Measurements from ENCODE around the gene MAP4K1.

DNA sequence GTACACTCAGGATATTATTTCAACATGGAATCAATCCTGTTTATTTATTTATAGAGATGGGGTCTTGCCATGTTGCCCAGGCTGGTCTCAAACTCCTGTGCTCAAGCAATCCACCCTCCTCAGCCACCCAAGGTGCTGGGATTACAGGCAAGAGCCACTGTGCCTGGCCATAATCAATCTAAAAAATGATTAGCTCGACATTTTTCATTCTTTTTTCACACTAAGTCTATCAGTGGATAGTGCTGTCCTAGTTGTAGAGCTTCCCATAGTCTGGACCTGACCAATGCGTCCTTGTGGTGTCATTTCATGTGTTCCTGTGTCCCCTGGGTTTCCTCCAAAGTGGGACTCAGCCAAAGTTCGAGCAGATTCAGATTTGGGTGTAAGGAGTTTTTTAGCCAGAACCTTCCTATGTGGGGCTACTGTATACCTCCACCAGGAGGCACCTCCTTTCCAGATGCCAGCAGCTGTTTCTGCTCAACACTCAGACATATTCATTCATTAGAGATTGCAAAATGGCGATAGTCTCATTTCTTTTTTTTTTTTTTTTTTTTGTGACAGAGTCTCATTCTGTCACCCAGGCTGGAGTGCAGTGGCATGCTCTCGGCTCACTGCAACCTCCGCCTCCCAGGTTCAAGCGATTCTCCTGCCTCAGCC, 61.1 kb downstream of the MAP4K1 start:
- TF ChIP-seq, protein P1, sequence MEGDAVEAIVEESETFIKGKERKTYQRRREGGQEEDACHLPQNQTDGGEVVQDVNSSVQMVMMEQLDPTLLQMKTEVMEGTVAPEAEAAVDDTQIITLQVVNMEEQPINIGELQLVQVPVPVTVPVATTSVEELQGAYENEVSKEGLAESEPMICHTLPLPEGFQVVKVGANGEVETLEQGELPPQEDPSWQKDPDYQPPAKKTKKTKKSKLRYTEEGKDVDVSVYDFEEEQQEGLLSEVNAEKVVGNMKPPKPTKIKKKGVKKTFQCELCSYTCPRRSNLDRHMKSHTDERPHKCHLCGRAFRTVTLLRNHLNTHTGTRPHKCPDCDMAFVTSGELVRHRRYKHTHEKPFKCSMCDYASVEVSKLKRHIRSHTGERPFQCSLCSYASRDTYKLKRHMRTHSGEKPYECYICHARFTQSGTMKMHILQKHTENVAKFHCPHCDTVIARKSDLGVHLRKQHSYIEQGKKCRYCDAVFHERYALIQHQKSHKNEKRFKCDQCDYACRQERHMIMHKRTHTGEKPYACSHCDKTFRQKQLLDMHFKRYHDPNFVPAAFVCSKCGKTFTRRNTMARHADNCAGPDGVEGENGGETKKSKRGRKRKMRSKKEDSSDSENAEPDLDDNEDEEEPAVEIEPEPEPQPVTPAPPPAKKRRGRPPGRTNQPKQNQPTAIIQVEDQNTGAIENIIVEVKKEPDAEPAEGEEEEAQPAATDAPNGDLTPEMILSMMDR (IDR thresholded peaks at IDR 0.05; ENCODE audit: low read depth, low read length), result peak; percentile 67
- TF ChIP-seq EZH2phosphoT487 (IDR thresholded peaks at IDR 0.05; ENCODE audit: low read depth), result no peak

All from OCI-LY3 (cell line).